Kidney epithelial cell (primary cell): ENCODE results near the gene HMG20B. TPM values are rescaled to one million over a fixed set of nuclear protein-coding genes. Genes with fewer than 3 reads are reported as not detected.

ENCODE experiments used
- DNase-seq: peaks from one replicate; pipeline ENCODE4 v3.0.0-alpha.2; 2010; ENCODE audit warnings: low read depth
- H3K27me3 ChIP-seq: 2 replicates; pipeline ENCODE4 v1.6.0; 2011; ENCODE audit warnings: low read length; ENCODE audit not compliant: control insufficient read depth, insufficient read depth
- H3K36me3 ChIP-seq: 2 replicates; pipeline ENCODE4 v1.5.1; 2011; ENCODE audit warnings: low read length; ENCODE audit not compliant: control insufficient read depth, insufficient read depth
- H3K4me3 ChIP-seq: 2 replicates; pipeline ENCODE4 v1.5.1; 2011; ENCODE audit warnings: low read depth, mild to moderate bottlenecking, control low read depth, low read length
- CTCF ChIP-seq: IDR thresholded peaks from 2 replicates; pipeline ENCODE4 v1.5.1; 2011; ENCODE audit warnings: mild to moderate bottlenecking, moderate library complexity, low read length, control low read depth, inconsistent platforms; ENCODE audit not compliant: insufficient read depth, poor library complexity, severe bottlenecking
- total RNA-seq: library from RNA; depleted of rRNA; stranded (reverse); fragments of >200 nt; gene quantifications from 2 replicates; pipeline ENCODE4 v1.2.3, GENCODE V29; 2015

The HMG20B gene
- total RNA-seq, result 77.8 and 84.5 TPM in 2 replicates

- Histone ChIP-seq H3K36me3 (no peaks in the 10 kb centered on the region), H3K27me3 (no peaks in the 10 kb centered on the region), H3K4me3 (peak within 1 kb of the TSS; percentile 77)
- DNase-seq, result no peak
- no peak for TF ChIP-seq CTCF
Observed at GRCh38 chr19:3572855-3573161, at the start of gene HMG20B. Gene HMG20B (plus strand): TSS chr19:3572944. CDS start chr19:3573310, 366 bp downstream.

GRCh38 chr19:3523361-3524077 is 49.2 kb upstream of the HMG20B start:
- TF ChIP-seq CTCF, result no peak
- Histone ChIP-seq H3K27me3 (no peaks in the 10 kb centered on the region), H3K4me3 (no peak overlapping the region), H3K36me3 (peaks cover 4% of the 10 kb centered on the region)
- DNase-seq, result no peak

- TF ChIP-seq CTCF, result no peak
- Histone ChIP-seq H3K27me3 (no peaks in the 10 kb centered on the region), H3K36me3 (peaks cover 4% of the 10 kb centered on the region), H3K4me3 (no peak overlapping the region)
- DNase-seq, result no peak
Observed at GRCh38 chr19:3524078-3524842, 48.5 kb upstream of the HMG20B start.

GRCh38 chr19:3524904-3525451 is 47.8 kb upstream of the HMG20B start:
- no peak for DNase-seq
- H3K27me3 ChIP-seq, result no peaks in the 10 kb centered on the region
- H3K4me3 ChIP-seq, result no peak overlapping the region
- TF ChIP-seq CTCF, result no peak
- H3K36me3 ChIP-seq, result peaks cover 4% of the 10 kb centered on the region

- Histone ChIP-seq H3K27me3 (no peaks in the 10 kb centered on the region), H3K36me3 (peaks cover 4% of the 10 kb centered on the region)
Observed at GRCh38 chr19:3526507-3527237, 46.1 kb upstream of the HMG20B start.

More at GRCh38 chr19:3526507-3527237, 46.1 kb upstream of the HMG20B start:
- no peak for DNase-seq
- peak; percentile 36 for TF ChIP-seq CTCF
- H3K4me3 ChIP-seq, result no peak overlapping the region
